ENCODE results near the gene PEX14.

The PEX14 gene

GRCh38 chr1:10549904-10550664 is 75.3 kb downstream of the PEX14 start:
- no peak for ATAC-seq
- TF ChIP-seq TSHZ2 (CRISPR knock-in tag; IDR thresholded peaks at IDR 0.05) (no peak), TOX (CRISPR knock-in tag; IDR thresholded peaks at IDR 0.05; ENCODE audit: borderline replicate concordance) (no peak), PPARA (CRISPR knock-in tag; IDR thresholded peaks at IDR 0.05; ENCODE audit: borderline replicate concordance) (no peak), TCF4 (CRISPR knock-in tag; IDR thresholded peaks at IDR 0.05; ENCODE audit: borderline replicate concordance) (no peak), GLIS3 (CRISPR knock-in tag; IDR thresholded peaks at IDR 0.05) (no peak), ARNTL (CRISPR knock-in tag; IDR thresholded peaks at IDR 0.05; ENCODE audit: borderline replicate concordance, low read depth) (no peak), ESRRG (CRISPR knock-in tag; IDR thresholded peaks at IDR 0.05) (no peak), POU6F1 (CRISPR knock-in tag; IDR thresholded peaks at IDR 0.05; ENCODE audit: borderline replicate concordance, low read depth) (no peak), RARB (CRISPR knock-in tag; IDR thresholded peaks at IDR 0.05) (no peak), PATZ1 (CRISPR knock-in tag; IDR thresholded peaks at IDR 0.05; ENCODE audit: borderline replicate concordance) (no peak), OSR1 (CRISPR knock-in tag; IDR thresholded peaks at IDR 0.05) (no peak), ZFP3 (CRISPR knock-in tag; IDR thresholded peaks at IDR 0.05) (no peak), ZNF8 (CRISPR knock-in tag; IDR thresholded peaks at IDR 0.05) (no peak), CSDC2 (CRISPR knock-in tag; IDR thresholded peaks at IDR 0.05) (no peak), SNAI2 (CRISPR knock-in tag; IDR thresholded peaks at IDR 0.05) (no peak), ZNF565 (CRISPR knock-in tag; conservative IDR thresholded peaks at IDR 0.05; ENCODE audit: low read depth) (no peak), CSRNP3 (CRISPR knock-in tag; IDR thresholded peaks at IDR 0.05) (no peak)

- no peak for TF ChIP-seq ESRRG (CRISPR knock-in tag; IDR thresholded peaks at IDR 0.05)
- TF ChIP-seq ZNF565 (CRISPR knock-in tag; conservative IDR thresholded peaks at IDR 0.05; ENCODE audit: low read depth), result no peak
- TF ChIP-seq ARNTL (CRISPR knock-in tag; IDR thresholded peaks at IDR 0.05; ENCODE audit: borderline replicate concordance, low read depth), result no peak
- no peak for TF ChIP-seq OSR1 (CRISPR knock-in tag; IDR thresholded peaks at IDR 0.05)
- TF ChIP-seq CSRNP3 (CRISPR knock-in tag; IDR thresholded peaks at IDR 0.05), result no peak
- no peak for TF ChIP-seq TOX (CRISPR knock-in tag; IDR thresholded peaks at IDR 0.05; ENCODE audit: borderline replicate concordance)
- no peak for TF ChIP-seq ZNF8 (CRISPR knock-in tag; IDR thresholded peaks at IDR 0.05)
- ATAC-seq, result no peak
These were observed 78.4 kb downstream of the PEX14 start for GRCh38 chr1:10553118-10553517.

GRCh38 chr1:10555635-10556429 is 81.1 kb downstream of the PEX14 start:
- peak; percentile 22; the same call in 2 of the 3 replicates for ATAC-seq
- TF ChIP-seq ZNF8 (CRISPR knock-in tag; IDR thresholded peaks at IDR 0.05) (no peak), POU6F1 (CRISPR knock-in tag; IDR thresholded peaks at IDR 0.05; ENCODE audit: borderline replicate concordance, low read depth) (no peak), CREB5 (CRISPR knock-in tag; IDR thresholded peaks at IDR 0.05; ENCODE audit: low read depth) (no peak), ISL1 (CRISPR knock-in tag; IDR thresholded peaks at IDR 0.05) (no peak), SNAI2 (CRISPR knock-in tag; IDR thresholded peaks at IDR 0.05) (no peak), CSRNP3 (CRISPR knock-in tag; IDR thresholded peaks at IDR 0.05) (no peak), ZNF70 (CRISPR knock-in tag; IDR thresholded peaks at IDR 0.05) (no peak), ARNTL (CRISPR knock-in tag; IDR thresholded peaks at IDR 0.05; ENCODE audit: borderline replicate concordance, low read depth) (no peak), OSR1 (CRISPR knock-in tag; IDR thresholded peaks at IDR 0.05) (no peak), PPARA (CRISPR knock-in tag; IDR thresholded peaks at IDR 0.05; ENCODE audit: borderline replicate concordance) (no peak)

Data from SK-N-SH treated with all-trans-retinoic acid at 6 μM for 48 hours (cell line).